GM23248 (cell line): Measurements from ENCODE around the gene KCNJ10. TPM values are rescaled to one million over a fixed set of nuclear protein-coding genes. Genes with fewer than 3 reads are reported as not detected.

Experiments
- DNase-seq: peaks from one replicate; pipeline ENCODE4 v3.0.0-alpha.2; 2015
- H2AFZ ChIP-seq: fragments of 200-600 bp; sonication (generic); 2 replicates; pipeline ENCODE4 v1.6.1; 2016; ENCODE audit warnings: antibody characterized with exemption
- H3F3A ChIP-seq: fragments of 200-600 bp; sonication (generic); 2 replicates; pipeline ENCODE4 v1.6.1; 2016; ENCODE audit warnings: mild to moderate bottlenecking, antibody characterized with exemption, mixed run types; ENCODE audit not compliant: insufficient read depth
- H3K27ac ChIP-seq: fragments of 200-600 bp; sonication (generic); 2 replicates; pipeline ENCODE4 v1.5.1; 2016; ENCODE audit warnings: mild to moderate bottlenecking
- H3K27me3 ChIP-seq: fragments of 200-600 bp; sonication (generic); replicated peaks from 2 replicates; pipeline ENCODE4 v1.6.1; 2016; ENCODE audit warnings: mild to moderate bottlenecking; ENCODE audit not compliant: insufficient read depth
- H3K36me3 ChIP-seq: fragments of 200-600 bp; sonication (generic); 2 replicates; pipeline ENCODE4 v1.6.1; 2016; ENCODE audit warnings: low read depth, mild to moderate bottlenecking
- H3K4me1 ChIP-seq: fragments of 200-600 bp; sonication (generic); 2 replicates; pipeline ENCODE4 v1.6.1; 2016; ENCODE audit warnings: mild to moderate bottlenecking; ENCODE audit not compliant: insufficient read depth
- H3K4me2 ChIP-seq: fragments of 200-600 bp; sonication (generic); one replicate; pipeline ENCODE4 v1.6.1; 2016; ENCODE audit warnings: mild to moderate bottlenecking; ENCODE audit not compliant: unreplicated experiment
- H3K4me3 ChIP-seq: fragments of 200-600 bp; sonication (generic); 2 replicates; pipeline ENCODE4 v1.5.1; 2016; ENCODE audit warnings: mild to moderate bottlenecking
- H3K79me2 ChIP-seq: fragments of 200-600 bp; sonication (generic); 2 replicates; pipeline ENCODE4 v1.6.1; 2016; ENCODE audit warnings: mild to moderate bottlenecking; ENCODE audit not compliant: insufficient read depth
- H3K9ac ChIP-seq: fragments of 200-600 bp; sonication (generic); 2 replicates; pipeline ENCODE4 v1.6.1; 2016; ENCODE audit warnings: mild to moderate bottlenecking
- H3K9me2 ChIP-seq: fragments of 200-600 bp; sonication (generic); 2 replicates; pipeline ENCODE4 v1.6.1; 2016; ENCODE audit warnings: mixed run types, mild to moderate bottlenecking, moderate library complexity; ENCODE audit not compliant: insufficient read depth
- H3K9me3 ChIP-seq: fragments of 200-600 bp; sonication (generic); one replicate; pipeline ENCODE4 v1.6.1; 2017; ENCODE audit warnings: low read depth
- H4K20me1 ChIP-seq: fragments of 200-600 bp; sonication (generic); 2 replicates; pipeline ENCODE4 v1.6.0; 2016; ENCODE audit not compliant: insufficient read depth
- EZH2 ChIP-seq: fragments of 200-600 bp; sonication (generic); IDR thresholded peaks from 2 replicates; pipeline ENCODE4 v1.6.1; 2018; ENCODE audit warnings: antibody characterized with exemption, mild to moderate bottlenecking; ENCODE audit not compliant: insufficient read depth, poor library complexity, severe bottlenecking
- EZH2phosphoT487 ChIP-seq: fragments of 200-600 bp; sonication (generic); IDR thresholded peaks from 2 replicates; pipeline ENCODE4 v1.6.1; 2018; ENCODE audit warnings: antibody characterized with exemption, moderate library complexity, mild to moderate bottlenecking, low read depth; ENCODE audit not compliant: insufficient read depth
- WGBS, 2 experiments: methylation state at CpG; one replicate each; pipeline ENCODE4 v1.1.6; 2015 to 2017; ENCODE audit warnings: low lambda C conversion rate in 2 of 2, low coverage in 1 of 2; ENCODE audit errors: missing lambda C conversion rate in 2 of 2; 5-methylcytosine and 5-hydroxymethylcytosine counted together
- in situ Hi-C: fragments of 300-500 bp; cut with MboI; formaldehyde crosslinking; loops from 2 replicates; pipeline ENCODE4 v1.15.0; 2020
- polyA plus RNA-seq: library from polyadenylated mRNA; unstranded; fragments of >200 nt; fragmentation: Nextera tagmentation; extraction: Ambion mirVana; gene quantifications from 2 replicates; pipeline ENCODE4 v1.2.1, GENCODE V29; 2016
- total RNA-seq: library from RNA; depleted of rRNA; stranded (reverse); fragments of >200 nt; shearing (Covaris generic); gene quantifications from 2 replicates; pipeline ENCODE4 v1.2.3, GENCODE V29; 2014

KCNJ10 gene
- total and polyA plus RNA-seq, 2 experiments from 2014 or later, result not detected

GRCh38 chr1:159981351-159982055, 88.5 kb downstream of the KCNJ10 start:
- DNase-seq, result no peak
- in situ Hi-C loops, result no loop called here
- no peaks in the 10 kb centered on the region for H3F3A ChIP-seq

GRCh38 chr1:159980786-159981185, 89.2 kb downstream of the KCNJ10 start:
- no peak overlapping the region for H3K9ac ChIP-seq
- no peak for DNase-seq
- in situ Hi-C loops, result no loop called here
- no peak overlapping the region for H3K4me3 ChIP-seq
- no peak overlapping the region for H3K4me2 ChIP-seq
- no peak overlapping the region for H2AFZ ChIP-seq
- 91% methylated on average over 7 of the region's 7 CpGs for WGBS, 2 experiments
- no peak overlapping the region for H3K27ac ChIP-seq
- H3K27me3 ChIP-seq, result no peaks in the 10 kb centered on the region
- H3K36me3 ChIP-seq, result peaks cover 43% of the 10 kb centered on the region; the same call in 1 of the 2 replicates
- H3K4me1 ChIP-seq, result no peaks in the 10 kb centered on the region
- H3K9me3 ChIP-seq, result no peaks in the 10 kb centered on the region
- H3K9me2 ChIP-seq, result no peaks in the 10 kb centered on the region
- no peaks in the 10 kb centered on the region for H3K79me2 ChIP-seq
- H4K20me1 ChIP-seq, result no peaks in the 10 kb centered on the region
- no peaks in the 10 kb centered on the region for H3F3A ChIP-seq
- no peak for TF ChIP-seq EZH2phosphoT487

More at GRCh38 chr1:159981351-159982055, 88.5 kb downstream of the KCNJ10 start:
- peaks cover 43% of the 10 kb centered on the region; the same call in 1 of the 2 replicates for H3K36me3 ChIP-seq
- H3K79me2 ChIP-seq, result no peaks in the 10 kb centered on the region
- no peaks in the 10 kb centered on the region for H3K27me3 ChIP-seq
- no peak overlapping the region for H3K4me3 ChIP-seq
- no peaks in the 10 kb centered on the region for H4K20me1 ChIP-seq
- no peaks in the 10 kb centered on the region for H3K4me1 ChIP-seq
- no peaks in the 10 kb centered on the region for H3K9me2 ChIP-seq
- WGBS, 2 experiments, result 87 to 89% methylated on average over 6 of the region's 6 CpGs
- TF ChIP-seq EZH2phosphoT487 (no peak), EZH2 (no peak)
- H2AFZ ChIP-seq, result no peak overlapping the region
- no peak overlapping the region for H3K4me2 ChIP-seq
- H3K9ac ChIP-seq, result no peak overlapping the region
- no peak overlapping the region for H3K27ac ChIP-seq
- H3K9me3 ChIP-seq, result no peaks in the 10 kb centered on the region

GRCh38 chr1:159980076-159980475, 89.9 kb downstream of the KCNJ10 start:
- 45 to 48% methylated on average over 5 to 6 of the region's 6 CpGs for WGBS, 2 experiments
- Histone ChIP-seq H3K27ac (no peak overlapping the region), H3K9ac (no peak overlapping the region), H3K36me3 (peaks cover 43% of the 10 kb centered on the region; the same call in 1 of the 2 replicates), H3K4me3 (no peak overlapping the region), H4K20me1 (no peaks in the 10 kb centered on the region), H3K79me2 (no peaks in the 10 kb centered on the region), H3K27me3 (no peaks in the 10 kb centered on the region), H3F3A (no peaks in the 10 kb centered on the region), H3K4me2 (no peak overlapping the region), H3K4me1 (no peaks in the 10 kb centered on the region), H3K9me2 (no peaks in the 10 kb centered on the region), H2AFZ (no peak overlapping the region), H3K9me3 (no peaks in the 10 kb centered on the region)
- in situ Hi-C loops, result no loop called here
- no peak for DNase-seq
- TF ChIP-seq EZH2phosphoT487 (no peak), EZH2 (no peak)

GRCh38 chr1:159979257-159979656, 90.7 kb downstream of the KCNJ10 start:
- no peaks in the 10 kb centered on the region for H3K4me1 ChIP-seq
- no peaks in the 10 kb centered on the region; the same call in 1 of the 2 replicates for H4K20me1 ChIP-seq
- no peak for DNase-seq
- no peaks in the 10 kb centered on the region for H3K9me3 ChIP-seq
- no peak overlapping the region for H2AFZ ChIP-seq
- H3K36me3 ChIP-seq, result peaks cover 43% of the 10 kb centered on the region; the same call in 1 of the 2 replicates
- H3K79me2 ChIP-seq, result no peaks in the 10 kb centered on the region
- TF ChIP-seq EZH2phosphoT487 (no peak), EZH2 (no peak)
- no peak overlapping the region for H3K4me2 ChIP-seq
- no peak overlapping the region for H3K9ac ChIP-seq
- H3K4me3 ChIP-seq, result no peak overlapping the region
- H3K27ac ChIP-seq, result no peak overlapping the region
- H3K27me3 ChIP-seq, result no peaks in the 10 kb centered on the region
- 40 to 60% methylated on average over 3 of the region's 3 CpGs for WGBS, 2 experiments
- no peaks in the 10 kb centered on the region for H3F3A ChIP-seq
- no peaks in the 10 kb centered on the region for H3K9me2 ChIP-seq
- in situ Hi-C loops, result no loop called here

GRCh38 chr1:159978107-159978398, 91.9 kb downstream of the KCNJ10 start:
- no peaks in the 10 kb centered on the region for H3K9me2 ChIP-seq
- DNase-seq, result no peak
- H3F3A ChIP-seq, result no peaks in the 10 kb centered on the region
- H4K20me1 ChIP-seq, result no peaks in the 10 kb centered on the region; the same call in 1 of the 2 replicates
- H3K4me1 ChIP-seq, result no peaks in the 10 kb centered on the region
- H3K27me3 ChIP-seq, result no peaks in the 10 kb centered on the region
- H3K4me3 ChIP-seq, result no peak overlapping the region
- in situ Hi-C loops, result no loop called here
- no peaks in the 10 kb centered on the region for H3K9me3 ChIP-seq
- H2AFZ ChIP-seq, result no peak overlapping the region
- 58 to 75% methylated on average over 2 of the region's 2 CpGs for WGBS, 2 experiments
- H3K4me2 ChIP-seq, result no peak overlapping the region
- peaks cover 43% of the 10 kb centered on the region; the same call in 1 of the 2 replicates for H3K36me3 ChIP-seq
- TF ChIP-seq EZH2phosphoT487 (no peak), EZH2 (no peak)
- no peak overlapping the region for H3K27ac ChIP-seq
- H3K9ac ChIP-seq, result no peak overlapping the region
- H3K79me2 ChIP-seq, result no peaks in the 10 kb centered on the region
